ENCODE results near the gene ACSS3.

ACSS3 gene

GRCh38 chr12:81245907-81246570 lies 168.2 kb downstream of the ACSS3 start:
- no peak for TF ChIP-seq CTCF (IDR thresholded peaks at IDR 0.05; ENCODE audit: insufficient read depth, missing control alignments)
- FAIRE-seq (peak; percentile 56), DNase-seq (ENCODE audit: insufficient read length, low spot score) (no peak)

- no peak for TF ChIP-seq CTCF (IDR thresholded peaks at IDR 0.05; ENCODE audit: insufficient read depth, missing control alignments)
- FAIRE-seq: peak; percentile 61
- no peak for DNase-seq (ENCODE audit: insufficient read length, low spot score)
These were observed 172.1 kb downstream of the ACSS3 start for GRCh38 chr12:81249976-81250375.

- DNase-seq (ENCODE audit: insufficient read length, low spot score) (no peak), FAIRE-seq (no peak)
- TF ChIP-seq CTCF (IDR thresholded peaks at IDR 0.05; ENCODE audit: insufficient read depth, missing control alignments): no peak
These were observed 174.3 kb downstream of the ACSS3 start for GRCh38 chr12:81252228-81252627.

GRCh38 chr12:81253360-81253759 lies 175.5 kb downstream of the ACSS3 start:
- DNase-seq (ENCODE audit: insufficient read length, low spot score): no peak
- no peak for TF ChIP-seq CTCF (IDR thresholded peaks at IDR 0.05; ENCODE audit: insufficient read depth, missing control alignments)

GRCh38 chr12:81255456-81255855 lies 177.6 kb downstream of the ACSS3 start:
- no peak for TF ChIP-seq CTCF (IDR thresholded peaks at IDR 0.05; ENCODE audit: insufficient read depth, missing control alignments)
- no peak for DNase-seq (ENCODE audit: insufficient read length, low spot score)
- FAIRE-seq: no peak

More at GRCh38 chr12:81253360-81253759, 175.5 kb downstream of the ACSS3 start:
- FAIRE-seq: no peak

GRCh38 chr12:81255947-81256346 lies 178.1 kb downstream of the ACSS3 start:
- FAIRE-seq: no peak
- DNase-seq (ENCODE audit: insufficient read length, low spot score): no peak
- TF ChIP-seq CTCF (IDR thresholded peaks at IDR 0.05; ENCODE audit: insufficient read depth, missing control alignments): no peak

- peak; percentile 48 for TF ChIP-seq CTCF (IDR thresholded peaks at IDR 0.05; ENCODE audit: insufficient read depth, missing control alignments)
- DNase-seq (ENCODE audit: insufficient read length, low spot score) (no peak), FAIRE-seq (peak; percentile 92)
These were observed 180.2 kb downstream of the ACSS3 start for GRCh38 chr12:81257947-81258551.

Measured in D721Med (cell line).